GM19351 (cell line): ENCODE data around the gene IL13.
"Not testable (repeated sequence)": the region's sequence is repeated elsewhere in the genome, so short reads cannot be mapped to it uniquely, and the experiment has no call there.

ENCODE experiments used
- ATAC-seq: cut with Tn5 transposase; IDR thresholded peaks from one replicate; pipeline ENCODE4 v1.9.1; 2021; ENCODE audit warnings: mild to moderate bottlenecking, moderate library complexity; ENCODE audit not compliant: unreplicated experiment

The IL13 gene

DNA sequence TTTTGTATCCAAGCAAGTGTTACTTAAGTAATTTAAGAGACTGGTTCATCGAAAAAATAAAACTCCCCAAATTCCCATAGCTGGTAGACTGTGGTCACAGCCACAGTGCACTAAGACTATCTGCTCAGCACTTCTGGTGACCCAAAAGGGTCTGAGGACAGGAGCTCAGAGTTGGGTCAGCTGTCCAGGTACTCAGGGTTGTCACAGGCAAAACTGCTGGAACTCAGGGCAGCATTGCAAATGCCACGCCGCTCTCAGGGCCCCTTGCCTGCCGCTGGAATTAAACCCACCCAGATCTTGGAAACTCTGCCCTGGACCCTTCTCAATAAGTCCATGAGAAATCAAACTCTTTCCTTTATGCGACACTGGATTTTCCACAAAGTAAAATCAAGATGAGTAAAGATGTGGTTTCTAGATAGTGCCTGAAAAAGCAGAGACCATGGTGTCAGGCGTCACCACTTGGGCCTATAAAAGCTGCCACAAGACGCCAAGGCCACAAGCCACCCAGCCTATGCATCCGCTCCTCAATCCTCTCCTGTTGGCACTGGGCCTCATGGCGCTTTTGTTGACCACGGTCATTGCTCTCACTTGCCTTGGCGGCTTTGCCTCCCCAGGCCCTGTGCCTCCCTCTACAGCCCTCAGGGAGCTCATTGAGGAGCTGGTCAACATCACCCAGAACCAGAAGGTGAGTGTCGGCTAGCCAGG is at the start of gene IL13:
TSS of gene IL13 (plus strand) at position 498 of the 705 bp plus-strand sequence. CDS start at position 512, 14 bp downstream.
- no peak for ATAC-seq

DNA sequence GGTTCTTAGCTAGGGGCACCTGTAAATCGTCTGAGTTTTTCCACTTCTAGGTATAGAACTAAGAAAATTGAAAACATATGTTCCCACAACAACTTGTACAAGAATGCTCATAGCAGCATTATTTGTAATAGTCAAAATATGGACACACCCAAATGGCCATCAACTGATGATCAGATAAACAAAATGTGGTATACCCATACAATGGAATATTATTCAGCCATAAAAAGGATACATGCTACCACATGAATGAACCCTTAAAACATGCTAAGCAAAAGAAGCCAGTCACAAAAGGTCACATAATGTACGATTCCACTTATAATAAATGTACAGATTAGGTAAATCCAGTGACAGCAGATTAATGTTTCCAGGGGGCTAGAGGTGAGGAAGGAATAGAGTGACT is 46.0 kb upstream of the IL13 start:
- ATAC-seq: no peak

DNA sequence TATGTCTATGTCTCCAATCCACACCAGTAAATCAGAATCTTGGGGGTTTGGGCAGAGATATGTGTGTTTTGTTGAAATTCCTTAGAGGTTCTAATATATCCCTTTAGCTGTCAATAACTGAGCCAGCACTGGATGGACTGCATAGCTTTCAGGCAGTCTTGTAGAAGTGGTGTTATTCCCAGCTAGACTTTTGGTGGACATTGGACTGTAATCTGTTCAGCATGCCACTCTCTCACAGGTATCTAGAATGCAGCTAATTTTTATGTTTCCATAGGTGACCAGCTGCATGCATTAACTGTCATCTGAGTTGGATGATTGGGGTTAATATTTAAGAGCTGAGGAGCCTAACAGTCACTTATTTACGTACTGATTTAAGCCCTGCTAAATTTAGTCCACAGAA is 45.1 kb upstream of the IL13 start:
- ATAC-seq: no peak

DNA sequence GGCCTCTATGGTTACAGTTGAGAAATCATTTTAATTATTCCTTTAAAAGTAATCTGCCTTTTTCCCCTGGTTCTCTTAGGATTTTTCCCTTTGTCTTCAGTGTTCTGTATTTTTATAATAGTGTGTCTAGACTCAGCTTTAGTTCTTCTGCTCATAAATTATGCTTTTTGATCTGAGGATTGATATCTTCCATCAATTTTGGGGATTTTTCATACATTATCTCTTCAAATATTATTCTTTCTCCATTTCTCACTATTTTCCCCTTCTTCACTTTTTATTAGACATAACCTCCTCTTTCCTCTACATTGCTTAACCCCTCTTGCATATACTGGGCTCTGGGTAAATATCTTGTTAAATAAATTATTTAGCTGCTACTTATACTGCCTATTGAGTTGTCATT is 36.3 kb upstream of the IL13 start:
- no peak for ATAC-seq

DNA sequence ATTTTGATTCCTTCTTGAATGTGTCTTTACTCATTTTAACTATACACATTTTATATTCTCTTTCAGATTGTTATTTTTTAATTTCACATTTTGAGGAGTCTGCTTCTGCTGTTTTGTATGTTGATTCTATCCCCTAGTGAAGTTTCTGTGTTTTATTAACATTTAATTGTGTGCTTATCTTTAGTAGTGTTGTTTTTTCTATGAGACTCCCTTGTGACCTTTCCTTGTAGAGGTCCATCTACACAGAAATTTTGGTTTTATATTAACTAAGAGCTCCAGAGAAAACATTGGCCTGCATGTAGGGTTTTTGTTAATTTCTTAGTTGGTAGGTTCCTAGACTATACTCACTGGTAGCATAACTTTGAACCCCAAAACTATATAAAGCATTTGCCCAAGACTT is 35.4 kb upstream of the IL13 start:
- no peak for ATAC-seq

DNA sequence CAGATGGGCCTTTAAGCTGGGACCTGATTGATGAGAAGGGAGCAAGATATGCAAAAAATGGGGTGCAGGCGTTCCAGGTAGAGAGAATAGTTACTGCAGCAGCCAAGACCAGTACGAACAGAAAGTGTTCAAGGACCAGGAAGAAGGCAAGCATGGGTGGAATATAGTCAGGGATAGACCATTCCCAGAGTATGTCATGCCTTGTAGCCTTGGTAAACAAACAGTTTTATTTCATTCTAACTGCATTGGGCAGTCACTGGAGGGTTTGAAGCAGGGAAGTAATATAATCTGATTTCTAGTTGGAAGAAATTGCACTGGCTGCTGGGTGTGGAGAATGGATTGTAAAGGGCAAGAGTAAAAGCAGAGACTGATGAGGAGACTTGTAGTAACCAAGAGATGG is 30.5 kb upstream of the IL13 start:
- no peak for ATAC-seq

DNA sequence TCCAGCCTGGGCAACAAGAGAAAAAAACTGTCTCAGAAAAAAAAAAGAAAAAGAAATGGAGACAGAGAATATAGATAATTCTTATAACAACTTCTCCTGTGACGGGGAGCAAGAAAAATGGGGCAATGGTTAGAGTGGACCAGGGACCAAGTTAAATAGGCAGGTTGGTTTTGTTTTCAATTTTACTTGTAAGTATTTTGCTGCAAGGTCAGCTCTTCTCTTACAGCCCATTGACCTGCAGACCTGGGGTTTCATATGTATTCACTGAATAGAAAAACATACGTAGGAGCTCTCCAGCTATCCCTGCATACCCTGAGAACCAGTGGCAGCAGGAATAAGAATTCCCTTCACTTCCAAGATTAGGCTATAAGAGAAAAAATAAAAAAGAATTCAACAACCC is 29.2 kb upstream of the IL13 start:
- no peak for ATAC-seq

DNA sequence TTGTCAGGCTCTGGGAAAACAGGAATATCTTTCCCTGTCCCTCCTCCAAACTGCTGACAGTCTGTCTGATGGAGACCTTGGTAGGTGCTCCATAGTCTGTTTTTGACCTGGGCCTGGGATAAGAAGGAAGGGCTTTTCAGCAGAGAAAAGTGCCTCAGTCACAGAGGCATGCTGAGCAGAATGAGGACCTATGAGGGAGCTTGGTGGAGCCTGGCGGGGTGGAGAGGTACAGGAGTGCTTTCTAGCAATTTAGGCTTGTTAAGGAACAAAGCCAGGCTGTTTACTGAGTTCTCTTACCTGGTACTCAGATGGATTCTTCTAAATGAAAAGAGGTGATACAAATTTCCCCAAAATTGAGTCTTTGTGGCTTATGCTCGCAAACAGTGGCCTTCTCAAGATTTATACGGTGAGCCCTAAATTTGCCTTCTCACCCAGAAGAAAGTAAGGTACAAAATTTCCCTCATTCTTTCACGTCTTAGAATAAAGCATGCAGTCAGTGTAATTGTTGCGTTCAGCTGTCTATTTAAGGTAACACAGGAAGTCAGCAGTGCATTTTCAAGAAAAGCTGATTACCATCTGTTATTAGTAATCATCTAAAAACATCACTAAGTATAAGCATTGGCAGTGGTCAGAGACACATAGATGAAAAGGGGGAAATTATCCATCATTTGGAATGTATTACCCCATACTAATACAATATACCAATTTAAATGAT is 28.6 kb upstream of the IL13 start:
- peak; percentile 78 for ATAC-seq

DNA sequence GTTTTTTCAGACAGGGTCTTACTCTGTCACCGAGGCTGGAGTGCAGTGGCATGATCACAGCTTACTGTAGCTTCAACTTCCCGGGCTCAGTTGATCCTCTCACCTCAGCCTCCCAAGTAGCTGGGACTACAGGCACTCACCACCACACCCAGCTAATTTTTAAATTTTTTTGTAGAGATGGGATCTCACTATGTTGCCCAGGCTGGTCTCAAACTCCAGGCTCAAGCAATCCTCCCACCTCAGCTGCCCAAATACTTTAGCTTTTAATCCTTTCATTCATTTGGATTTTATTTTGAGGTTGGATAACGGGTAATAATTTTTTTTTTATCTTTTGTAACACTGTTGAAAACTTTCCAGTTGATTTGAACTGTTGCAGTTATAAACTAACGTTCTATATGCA is 24.4 kb upstream of the IL13 start:
- not testable (repeated sequence) for ATAC-seq

DNA sequence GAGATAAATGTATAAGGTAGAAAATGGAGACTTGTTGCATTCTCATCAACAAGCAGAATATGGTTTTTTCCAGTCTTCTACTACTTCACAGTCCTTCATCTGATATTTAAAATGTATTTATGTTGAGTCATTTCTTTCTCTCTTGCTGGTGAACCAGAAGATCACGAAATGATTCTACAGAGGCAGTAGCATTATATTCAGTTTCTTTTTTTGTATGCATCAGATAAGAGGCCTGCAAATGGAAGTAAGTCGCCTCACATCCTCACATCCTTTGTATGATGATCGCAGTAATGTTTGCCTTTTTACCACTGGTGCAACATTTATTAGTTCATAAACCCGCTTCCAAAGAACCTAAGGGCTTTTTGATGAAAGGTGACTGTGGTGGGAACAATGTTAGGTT is 22.1 kb upstream of the IL13 start:
- ATAC-seq: peak; percentile 49

DNA sequence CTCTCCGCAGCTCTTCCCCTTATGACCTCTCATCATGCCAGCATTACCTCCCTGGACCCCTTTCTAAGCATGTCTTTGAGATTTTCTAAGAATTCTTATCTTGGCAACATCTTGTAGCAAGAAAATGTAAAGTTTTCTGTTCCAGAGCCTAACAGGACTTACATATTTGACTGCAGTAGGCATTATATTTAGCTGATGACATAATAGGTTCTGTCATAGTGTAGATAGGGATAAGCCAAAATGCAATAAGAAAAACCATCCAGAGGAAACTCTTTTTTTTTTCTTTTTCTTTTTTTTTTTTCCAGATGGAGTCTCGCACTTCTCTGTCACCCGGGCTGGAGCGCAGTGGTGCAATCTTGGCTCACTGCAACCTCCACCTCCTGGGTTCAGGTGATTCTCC is 20.7 kb upstream of the IL13 start:
- ATAC-seq: no peak

DNA sequence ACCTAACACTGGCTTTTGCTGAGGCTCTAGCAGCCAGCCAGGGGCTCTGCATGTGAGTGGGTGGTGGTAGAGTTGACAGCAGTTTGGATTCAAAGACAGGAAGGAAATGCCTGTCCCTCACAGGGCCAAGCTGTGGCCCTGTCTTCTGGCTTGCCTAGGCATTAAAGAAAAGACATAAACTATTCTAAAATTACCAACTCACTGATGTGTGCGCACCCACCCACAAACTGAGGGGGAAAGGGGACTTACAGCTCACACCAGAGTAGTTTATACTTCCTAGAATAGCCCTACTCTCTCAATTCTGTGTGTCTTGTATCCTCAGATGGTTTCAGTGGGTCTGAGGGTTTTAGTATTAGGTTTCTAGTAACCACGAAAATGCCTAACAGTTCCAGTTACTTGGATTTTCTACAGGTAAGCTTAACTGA is 18.3 kb upstream of the IL13 start:
- ATAC-seq: peak; percentile 73

DNA sequence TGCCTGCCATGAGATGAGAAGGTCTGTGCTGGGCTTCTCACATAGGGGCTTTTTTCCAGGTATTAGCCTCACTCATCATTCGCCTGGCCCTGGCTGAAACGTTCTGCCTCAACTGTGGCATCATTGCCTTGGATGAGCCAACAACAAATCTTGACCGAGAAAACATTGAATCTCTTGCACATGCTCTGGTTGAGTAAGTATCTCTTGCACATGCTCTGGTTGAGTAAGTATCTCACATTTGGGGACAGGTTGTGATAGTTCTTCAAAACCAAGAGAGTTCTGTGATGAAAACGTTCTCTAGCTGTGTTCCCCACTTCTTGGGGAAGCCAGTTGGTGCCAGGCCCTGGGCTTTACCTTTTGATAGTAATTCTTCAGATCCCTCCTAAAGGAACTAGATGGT is 17.4 kb upstream of the IL13 start:
- ATAC-seq: peak; percentile 22

DNA sequence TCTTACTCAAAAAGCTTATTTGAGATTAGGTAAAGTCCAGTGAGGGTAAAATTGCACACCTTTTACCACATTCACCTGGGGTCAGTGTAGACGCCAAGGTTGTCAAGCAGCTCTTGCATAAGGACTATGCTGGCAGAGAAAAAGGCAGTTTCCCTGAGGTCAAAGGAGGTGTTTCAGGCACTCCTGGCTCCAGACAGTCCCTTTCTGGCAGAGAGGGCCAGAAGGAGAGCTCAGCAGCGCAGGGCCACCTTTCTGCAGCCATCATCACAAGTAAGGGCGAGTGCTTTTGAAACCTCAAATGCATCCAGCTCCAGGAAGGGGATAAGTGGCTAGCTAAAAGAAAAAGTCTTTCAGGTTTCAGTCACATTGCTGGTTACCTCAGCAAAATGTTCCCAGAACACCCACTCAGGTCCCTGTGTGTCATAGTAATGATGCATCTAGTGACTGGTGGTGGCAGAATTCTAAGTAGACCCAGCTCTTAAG is 16.7 kb upstream of the IL13 start:
- ATAC-seq: peak; percentile 42

DNA sequence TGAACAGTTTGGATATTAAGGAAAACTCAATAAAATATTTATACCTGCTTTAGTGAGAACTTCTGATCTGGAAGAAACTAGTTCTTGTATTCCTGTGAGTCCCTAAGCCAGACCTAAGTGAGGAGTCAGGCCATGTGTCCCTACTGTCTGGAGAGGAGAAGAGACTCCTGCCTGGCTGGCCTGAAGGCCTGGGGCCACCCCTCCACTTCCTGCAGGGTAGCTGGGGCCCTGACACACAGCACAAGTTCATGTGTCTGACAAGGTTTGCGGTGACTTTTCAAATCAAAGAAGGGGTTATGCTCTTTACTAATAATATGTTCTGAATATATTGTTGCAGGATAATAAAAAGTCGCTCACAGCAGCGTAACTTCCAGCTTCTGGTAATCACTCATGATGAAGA is 16.1 kb upstream of the IL13 start:
- no peak for ATAC-seq

DNA sequence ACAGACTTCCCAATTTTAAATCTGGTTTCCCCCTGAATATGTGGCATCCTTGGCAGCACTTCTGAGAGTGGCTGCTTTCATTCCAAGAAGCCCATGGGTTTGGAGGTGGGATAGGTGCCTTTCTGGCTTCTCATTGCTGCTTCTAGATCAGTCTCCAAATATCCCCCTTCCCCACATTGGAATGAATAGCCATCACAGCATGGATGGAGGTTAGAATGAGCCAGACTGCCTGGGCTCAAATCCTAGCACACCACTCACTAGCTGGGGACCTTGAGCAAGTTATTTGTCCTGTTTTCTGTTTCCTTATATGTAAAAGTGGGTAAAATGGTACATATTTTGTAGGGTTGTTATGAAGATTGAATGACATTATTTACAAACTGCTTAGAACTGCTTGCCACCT is 13.8 kb upstream of the IL13 start:
- no peak for ATAC-seq

DNA sequence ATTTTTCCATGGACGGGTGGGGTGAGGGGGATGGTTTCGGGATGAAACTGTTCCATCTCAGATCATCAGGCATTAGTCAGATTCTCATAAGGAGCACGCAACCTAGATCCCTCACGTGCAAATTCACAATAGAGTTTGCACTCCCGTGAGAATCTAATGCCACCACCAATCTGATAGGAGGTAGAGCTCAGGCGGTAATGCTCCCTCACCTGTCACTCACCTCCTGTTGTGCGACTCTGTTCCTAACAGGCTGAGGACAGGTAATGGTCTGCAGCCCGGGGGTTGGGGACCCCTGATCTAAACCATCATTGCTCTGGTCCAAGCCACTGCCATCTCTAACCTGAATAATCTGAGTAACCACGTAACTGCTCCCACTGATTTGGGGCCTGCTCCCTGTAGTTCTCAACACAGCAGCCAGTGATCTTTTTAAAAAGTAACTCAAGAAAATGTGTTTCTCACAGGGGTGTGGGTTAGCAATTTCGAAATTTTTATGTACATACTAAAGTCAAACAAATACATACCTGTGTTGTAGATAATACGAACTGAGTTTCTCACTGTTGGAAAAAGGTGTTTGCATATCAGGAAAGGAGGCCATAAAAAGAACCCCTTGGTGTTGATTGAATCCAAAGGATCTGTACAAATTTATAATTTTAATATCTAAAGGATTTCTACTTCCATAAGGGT is 11.2 kb upstream of the IL13 start:
- no peak for ATAC-seq

DNA sequence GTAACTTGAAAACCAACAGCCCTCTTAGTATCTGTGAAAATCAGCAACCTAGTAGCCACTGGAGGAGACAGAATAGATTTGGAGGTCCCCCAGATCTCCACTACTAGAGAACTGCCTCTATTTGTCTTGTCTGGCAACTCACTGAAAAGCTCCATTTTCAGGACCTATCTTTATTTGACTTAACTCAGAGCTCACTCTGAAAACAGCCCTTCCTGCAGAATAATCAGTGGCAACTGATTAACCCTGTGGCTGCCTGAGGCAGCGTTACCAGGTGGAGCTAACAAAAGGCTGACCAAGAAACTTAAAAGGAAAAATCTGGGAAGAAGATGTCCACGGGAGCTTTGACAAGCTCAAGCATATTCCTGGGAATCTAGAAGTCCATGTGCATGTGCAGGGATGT is 10.5 kb upstream of the IL13 start:
- no peak for ATAC-seq

DNA sequence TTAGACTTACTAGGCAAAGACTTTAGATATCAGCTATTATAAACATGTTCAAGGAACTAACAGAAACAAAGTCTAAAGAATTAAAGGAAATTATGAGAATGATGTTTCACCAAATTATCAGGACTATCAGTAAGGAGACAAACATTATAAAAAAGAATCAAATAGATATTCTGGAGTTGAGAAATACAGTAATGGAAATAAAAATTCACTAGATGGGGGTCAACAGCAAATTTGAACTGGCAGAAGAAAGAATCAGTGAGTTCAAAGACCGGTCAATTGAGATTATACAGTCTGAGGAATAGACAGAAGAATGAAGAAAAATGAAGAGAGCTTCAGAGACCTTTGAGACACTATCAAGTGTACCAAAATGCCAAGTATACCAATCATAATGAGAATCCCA is 9.6 kb upstream of the IL13 start:
- no peak for ATAC-seq

DNA sequence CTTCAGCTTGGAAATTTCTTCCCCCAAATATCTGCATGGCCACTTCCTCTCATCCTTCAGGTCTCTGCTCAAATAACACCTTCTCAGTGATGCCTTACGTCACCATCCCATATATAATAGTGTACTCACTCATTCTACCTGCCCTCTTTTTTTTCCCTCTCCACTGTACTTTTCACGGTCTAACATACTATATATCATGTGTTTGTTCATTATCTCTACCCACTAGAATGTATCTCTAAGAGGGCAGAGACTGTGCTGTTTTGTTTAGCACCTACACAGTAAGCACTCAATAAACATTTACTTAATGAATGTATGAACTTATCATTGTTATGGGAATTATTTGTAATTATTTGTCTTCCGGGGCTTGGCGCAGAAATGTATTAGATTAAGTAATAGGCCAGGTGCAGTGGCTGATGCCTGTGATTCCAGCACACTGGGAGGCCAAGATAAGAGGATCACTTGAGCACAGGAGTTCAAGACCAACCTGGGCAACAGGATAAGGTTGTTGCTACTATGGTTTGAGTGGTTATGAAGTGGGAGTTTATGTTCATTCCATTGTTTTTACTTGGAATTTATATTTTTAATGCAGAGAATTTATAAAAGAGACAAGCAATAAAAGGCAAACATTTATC is 6.0 kb upstream of the IL13 start:
- no peak for ATAC-seq

DNA sequence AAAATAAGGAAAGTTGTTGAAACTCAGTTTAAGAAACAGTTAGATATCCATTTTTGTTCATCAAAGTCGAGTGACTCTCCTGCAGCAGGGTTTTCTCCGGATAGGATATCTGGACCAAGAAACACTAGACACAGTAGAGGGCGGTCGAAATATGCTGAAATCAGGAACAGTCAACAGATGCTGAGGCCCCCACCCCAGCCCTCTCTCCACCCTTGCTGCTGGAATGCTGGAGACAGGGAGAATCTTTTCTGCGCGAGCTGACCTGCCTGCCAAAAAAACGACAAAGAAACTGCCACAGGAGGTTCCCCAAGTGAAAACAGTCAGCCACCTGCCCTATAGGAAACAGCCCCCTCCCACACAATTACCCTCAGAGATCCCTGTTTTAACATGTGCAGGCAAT is 4.3 kb upstream of the IL13 start:
- ATAC-seq: no peak
